Measurements from ENCODE around the gene SLC9C1. TPM values are rescaled to one million over a fixed set of nuclear protein-coding genes. Genes with fewer than 3 reads are reported as not detected.

SLC9C1 gene
- total and polyA plus RNA-seq, 7 donors, result 0.07 to 0.41 TPM; not detected in 5

GRCh38 chr3:112321867-112322652 is 28.0 kb upstream of the SLC9C1 start:
- no peak overlapping the region for H3K27ac ChIP-seq
- TF ChIP-seq POLR2A (IDR thresholded peaks at IDR 0.05) (no peak), POLR2AphosphoS5 (IDR thresholded peaks at IDR 0.05) (no peak), EP300 (IDR thresholded peaks at IDR 0.05) (no peak)
- TF ChIP-seq, protein P1, sequence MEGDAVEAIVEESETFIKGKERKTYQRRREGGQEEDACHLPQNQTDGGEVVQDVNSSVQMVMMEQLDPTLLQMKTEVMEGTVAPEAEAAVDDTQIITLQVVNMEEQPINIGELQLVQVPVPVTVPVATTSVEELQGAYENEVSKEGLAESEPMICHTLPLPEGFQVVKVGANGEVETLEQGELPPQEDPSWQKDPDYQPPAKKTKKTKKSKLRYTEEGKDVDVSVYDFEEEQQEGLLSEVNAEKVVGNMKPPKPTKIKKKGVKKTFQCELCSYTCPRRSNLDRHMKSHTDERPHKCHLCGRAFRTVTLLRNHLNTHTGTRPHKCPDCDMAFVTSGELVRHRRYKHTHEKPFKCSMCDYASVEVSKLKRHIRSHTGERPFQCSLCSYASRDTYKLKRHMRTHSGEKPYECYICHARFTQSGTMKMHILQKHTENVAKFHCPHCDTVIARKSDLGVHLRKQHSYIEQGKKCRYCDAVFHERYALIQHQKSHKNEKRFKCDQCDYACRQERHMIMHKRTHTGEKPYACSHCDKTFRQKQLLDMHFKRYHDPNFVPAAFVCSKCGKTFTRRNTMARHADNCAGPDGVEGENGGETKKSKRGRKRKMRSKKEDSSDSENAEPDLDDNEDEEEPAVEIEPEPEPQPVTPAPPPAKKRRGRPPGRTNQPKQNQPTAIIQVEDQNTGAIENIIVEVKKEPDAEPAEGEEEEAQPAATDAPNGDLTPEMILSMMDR (IDR thresholded peaks at IDR 0.05), result no peak
- intact Hi-C loops (cut with DNase I), result no loop called here
- no peaks in the 10 kb centered on the region for H3K27me3 ChIP-seq
- no peak for DNase-seq
- H3K4me3 ChIP-seq, result no peak overlapping the region
- no peaks in the 10 kb centered on the region for H3K4me1 ChIP-seq
- no peaks in the 10 kb centered on the region for H3K36me3 ChIP-seq
- no peaks in the 10 kb centered on the region for H3K9me3 ChIP-seq
- 16 to 62% methylated on average over 5 of the region's 5 CpGs for WGBS, 2 donors

DNA sequence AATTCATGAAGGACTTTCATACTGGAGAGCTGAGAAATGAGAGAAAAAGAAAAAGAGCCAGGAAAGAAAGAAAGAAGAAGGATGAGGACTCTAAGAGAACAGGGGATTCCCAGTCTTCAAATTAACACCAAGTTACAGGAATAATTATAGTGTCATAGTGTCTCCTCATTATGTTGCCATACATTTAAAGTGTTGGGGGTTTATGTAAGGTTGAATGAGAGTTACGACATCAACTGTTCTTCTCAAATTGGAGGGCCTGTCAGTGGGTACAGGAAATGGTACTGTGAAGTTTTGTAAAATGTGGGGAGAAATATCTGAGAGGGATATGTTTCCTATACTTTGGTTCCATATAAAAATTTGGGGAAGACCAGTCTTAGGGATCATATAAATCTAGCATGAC is 26.7 kb upstream of the SLC9C1 start:
- intact Hi-C loops (cut with DNase I), result no loop called here
- Histone ChIP-seq H3K4me1 (no peaks in the 10 kb centered on the region), H3K9me3 (no peaks in the 10 kb centered on the region), H3K27me3 (no peaks in the 10 kb centered on the region), H3K4me3 (no peak overlapping the region), H3K27ac (no peak overlapping the region), H3K36me3 (no peaks in the 10 kb centered on the region)
- TF ChIP-seq EP300 (IDR thresholded peaks at IDR 0.05) (no peak), POLR2A (IDR thresholded peaks at IDR 0.05) (no peak), POLR2AphosphoS5 (IDR thresholded peaks at IDR 0.05) (no peak)
- TF ChIP-seq, protein P1 (IDR thresholded peaks at IDR 0.05), result no peak
- DNase-seq, result no peak
- 87 to 88% methylated on average over 1 of the region's 1 CpG for WGBS, 2 donors

DNA sequence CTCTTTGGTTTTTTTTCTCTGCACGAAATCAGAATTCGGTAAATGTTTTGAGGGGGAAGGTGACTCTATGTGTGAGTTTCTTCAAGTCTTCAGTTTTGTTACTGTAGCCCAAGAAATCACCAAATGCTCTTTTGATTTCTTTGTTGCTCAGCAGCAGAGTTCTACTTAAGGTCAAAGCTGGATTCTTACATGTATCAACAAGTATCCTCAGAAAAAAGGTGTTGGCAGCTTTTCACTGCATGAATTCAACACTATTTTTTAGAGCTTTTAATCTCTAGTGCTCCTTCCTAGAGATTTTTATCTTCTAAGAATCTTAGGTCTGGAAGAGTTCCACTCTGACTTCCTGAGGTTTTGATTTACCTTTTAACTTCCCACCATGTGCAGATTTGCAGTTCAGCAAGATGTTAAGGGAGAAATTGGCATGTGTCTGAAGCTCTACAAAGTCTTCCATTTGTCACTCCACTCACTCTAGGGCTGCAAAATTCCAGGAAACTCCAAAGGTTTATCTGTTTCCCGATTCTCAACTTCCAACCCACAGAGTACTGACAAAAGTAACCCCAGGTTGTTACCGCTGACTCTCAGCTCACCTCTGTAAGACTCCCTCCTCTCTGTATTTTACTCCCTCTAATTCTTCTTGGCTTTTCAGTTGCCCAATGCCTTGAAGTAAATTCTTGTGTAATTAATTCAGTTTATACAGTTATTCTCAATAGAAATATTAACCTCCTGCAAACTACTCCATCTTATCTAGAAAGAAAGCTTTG is 25.7 kb upstream of the SLC9C1 start:
- intact Hi-C loops (cut with DNase I), result no loop called here
- 86 to 90% methylated on average over 4 of the region's 4 CpGs for WGBS, 2 donors
- no peaks in the 10 kb centered on the region for H3K27me3 ChIP-seq
- H3K27ac ChIP-seq, result no peak overlapping the region
- no peak for DNase-seq
- H3K9me3 ChIP-seq, result no peaks in the 10 kb centered on the region
- no peak for TF ChIP-seq POLR2A (IDR thresholded peaks at IDR 0.05)
- TF ChIP-seq EP300 (IDR thresholded peaks at IDR 0.05), result no peak
- TF ChIP-seq, protein P1 (IDR thresholded peaks at IDR 0.05), result no peak
- TF ChIP-seq POLR2AphosphoS5 (IDR thresholded peaks at IDR 0.05), result no peak
- no peaks in the 10 kb centered on the region for H3K36me3 ChIP-seq
- no peak overlapping the region for H3K4me3 ChIP-seq
- no peaks in the 10 kb centered on the region for H3K4me1 ChIP-seq

DNA sequence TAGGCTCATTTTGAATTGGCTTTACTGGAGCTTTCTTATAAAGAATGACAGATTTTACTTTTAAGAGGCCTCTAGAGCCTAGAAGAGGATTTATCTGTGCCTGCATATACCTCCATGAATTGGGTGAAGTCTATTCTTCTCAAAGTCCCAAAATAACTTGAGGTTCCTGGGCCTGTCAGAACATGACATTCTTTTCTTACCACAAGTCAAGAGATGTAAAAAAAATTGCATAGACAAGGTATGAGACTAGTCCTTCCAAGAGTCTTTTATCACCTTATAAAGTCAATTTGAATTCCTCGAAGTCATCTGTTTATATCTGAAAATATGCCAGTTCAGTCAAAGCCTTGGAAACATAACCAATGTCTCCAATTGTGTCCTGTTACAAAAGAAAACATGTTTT is 21.8 kb upstream of the SLC9C1 start:
- Histone ChIP-seq H3K27me3 (no peaks in the 10 kb centered on the region), H3K36me3 (no peaks in the 10 kb centered on the region), H3K4me3 (no peak overlapping the region), H3K4me1 (no peaks in the 10 kb centered on the region), H3K27ac (no peak overlapping the region), H3K9me3 (no peaks in the 10 kb centered on the region)
- TF ChIP-seq POLR2A (IDR thresholded peaks at IDR 0.05) (no peak), POLR2AphosphoS5 (IDR thresholded peaks at IDR 0.05) (no peak), EP300 (IDR thresholded peaks at IDR 0.05) (no peak)
- TF ChIP-seq, protein P1 (IDR thresholded peaks at IDR 0.05), result no peak
- 51 to 97% methylated on average over 1 of the region's 1 CpG for WGBS, 2 donors
- intact Hi-C loops (cut with DNase I), result no loop called here
- DNase-seq, result no peak

Measured in sigmoid colon (tissue), 7 donors.